A549 (cell line): ENCODE results near the gene LARP7. TPM values are rescaled to one million over a fixed set of nuclear protein-coding genes. Genes with fewer than 3 reads are reported as not detected.
A peak's percentile ranks its signal among the peaks of the same experiment; 100 is the strongest.

Experiments used
- ATAC-seq, 2 experiments: fragments of 200-7000 bp in 1 of 2; fragments of >200 bp in 1 of 2; cut with Nextera tagmentation in 1 of 2; cut with Tn5 transposase in 1 of 2; 3 replicates each; pipeline versions ENCODE4 v1.8.0 to v1.9.1; 2018 to 2020; ENCODE audit warnings: mild to moderate bottlenecking in 1 of 2, moderate library complexity in 1 of 2
- CTCF ChIA-PET: fragments of 300-600 bp; sonication (Branson Sonifier 250); formaldehyde crosslinking; extraction: SDS; loops from one replicate; lab custom pipeline; 2021; ENCODE audit warnings: antibody characterized with exemption, inconsistent platforms; lab: Yijun Ruan, JAX
- POLR2A ChIA-PET: fragments of 350-600 bp; formaldehyde crosslinking; extraction: SDS; loops from one replicate; lab custom pipeline; 2021; ENCODE audit warnings: antibody characterized with exemption, inconsistent platforms; lab: Yijun Ruan, JAX
- DNase-seq, 2 experiments: peaks; one replicate each; pipeline versions ENCODE4 v3.0.0 to v3.0.0-alpha.2; 2011 to 2016; ENCODE audit warnings: low read depth in 1 of 2, low spot score in 1 of 2
- FAIRE-seq: peaks from 2 replicates; lab custom pipeline; 2011; peaks lifted over from hg19 to GRCh38; lab: Jason Lieb, UNC
- H3K27ac ChIP-seq, 2 experiments: fragments of >200 bp; sonication (Bioruptor Twin); formaldehyde crosslinking; 3 replicates each; pipeline ENCODE4 v1.5.1; 2016 to 2017
- H3K4me1 ChIP-seq: fragments of >200 bp; sonication (Bioruptor Twin); formaldehyde crosslinking; 3 replicates; pipeline ENCODE4 v1.6.1; 2016
- H3K4me2 ChIP-seq: fragments of >200 bp; sonication (Bioruptor Twin); formaldehyde crosslinking; 3 replicates; pipeline ENCODE4 v1.6.1; 2016
- H3K4me3 ChIP-seq: fragments of >200 bp; sonication (Bioruptor Twin); formaldehyde crosslinking; 3 replicates; pipeline ENCODE4 v1.5.1; 2016
- H3K9me3 ChIP-seq: fragments of >200 bp; sonication (Bioruptor Twin); formaldehyde crosslinking; 3 replicates; pipeline ENCODE4 v1.6.1; 2016
- CHD4 ChIP-seq: fragments of 200-600 bp; sonication (generic); IDR thresholded peaks from 2 replicates; pipeline ENCODE4 v1.6.1; 2016; ENCODE audit warnings: antibody characterized with exemption, mild to moderate bottlenecking, borderline replicate concordance
- CTCF ChIP-seq: fragments of >200 bp; sonication (Bioruptor Twin); formaldehyde crosslinking; IDR thresholded peaks from 3 replicates; pipeline ENCODE4 v1.5.1; 2016
- FOSB ChIP-seq: fragments of 250-450 bp; sonication (Bioruptor Pico); IDR thresholded peaks from 2 replicates; pipeline ENCODE4 v1.5.0; 2020; ENCODE audit warnings: mild to moderate bottlenecking, moderate library complexity
- GATA3 ChIP-seq: IDR thresholded peaks from 2 replicates; pipeline ENCODE4 v1.6.1; 2012; ENCODE audit warnings: borderline replicate concordance
- HDAC2 ChIP-seq: fragments of 200-600 bp; sonication (generic); IDR thresholded peaks from 2 replicates; pipeline ENCODE4 v1.6.1; 2016
- HEYL ChIP-seq: fragments of 250-450 bp; sonication (Bioruptor Pico); IDR thresholded peaks from 2 replicates; pipeline ENCODE4 v1.8.0; 2021; ENCODE audit warnings: mild to moderate bottlenecking, moderate library complexity
- JUNB ChIP-seq: fragments of >200 bp; sonication (Bioruptor Twin); formaldehyde crosslinking; IDR thresholded peaks from 2 replicates; pipeline ENCODE4 v1.6.1; 2016
- MAX ChIP-seq: IDR thresholded peaks from 2 replicates; pipeline ENCODE4 v1.6.1; 2012
- NR3C1 ChIP-seq: fragments of >200 bp; sonication (Bioruptor Twin); formaldehyde crosslinking; IDR thresholded peaks from 3 replicates; pipeline ENCODE4 v1.6.1; 2017
- PBX3 ChIP-seq: IDR thresholded peaks from 2 replicates; pipeline ENCODE4 v1.6.1; 2012
- PHF8 ChIP-seq: fragments of 200-600 bp; sonication (generic); IDR thresholded peaks from 2 replicates; pipeline ENCODE4 v1.6.1; 2016; ENCODE audit warnings: low read depth, mild to moderate bottlenecking, antibody characterized with exemption, moderate library complexity, borderline replicate concordance
- RAD21 ChIP-seq, 2 experiments: fragments of >200 bp in 1 of 2; sonication (Bioruptor Twin) in 1 of 2; formaldehyde crosslinking in 1 of 2; IDR thresholded peaks in 1 of 2; conservative IDR thresholded peaks in 1 of 2; 2 replicates in 1 of 2; 3 replicates in 1 of 2; pipeline ENCODE4 v1.6.1; 2012 to 2018; ENCODE audit warnings: inconsistent platforms in 1 of 2
- RARB ChIP-seq: fragments of 250-450 bp; sonication (Bioruptor Pico); IDR thresholded peaks from 2 replicates; pipeline ENCODE4 v1.8.0; 2021; ENCODE audit warnings: mild to moderate bottlenecking, moderate library complexity
- REST ChIP-seq: fragments of 200-600 bp; sonication (generic); IDR thresholded peaks from 2 replicates; pipeline ENCODE4 v1.6.1; 2016; ENCODE audit warnings: antibody characterized with exemption, mild to moderate bottlenecking, moderate library complexity
- RFX5 ChIP-seq: fragments of 450-650 bp; IDR thresholded peaks from 2 replicates; pipeline ENCODE4 v1.7.1; 2014; ENCODE audit warnings: antibody characterized with exemption, mild to moderate bottlenecking, moderate library complexity
- SMC3 ChIP-seq: fragments of >200 bp; sonication (Bioruptor Twin); formaldehyde crosslinking; IDR thresholded peaks from 3 replicates; pipeline ENCODE4 v1.6.1; 2018; ENCODE audit warnings: inconsistent platforms
- SREBF2 ChIP-seq: fragments of 450-650 bp; IDR thresholded peaks from 2 replicates; pipeline ENCODE4 v1.6.1; 2014; ENCODE audit warnings: mild to moderate bottlenecking, moderate library complexity
- TP53 ChIP-seq: fragments of 250-450 bp; sonication (Bioruptor Pico); IDR thresholded peaks from 2 replicates; pipeline ENCODE4 v1.5.0; 2021; ENCODE audit warnings: mild to moderate bottlenecking, moderate library complexity
- ZSCAN20 ChIP-seq: fragments of 250-450 bp; sonication (Bioruptor Pico); IDR thresholded peaks from 2 replicates; pipeline ENCODE4 v1.8.0; 2022; ENCODE audit warnings: mild to moderate bottlenecking, moderate library complexity
- WGBS: methylation state at CpG from one replicate; pipeline ENCODE4 v1.1.6; 2017; ENCODE audit errors: missing lambda C conversion rate; 5-methylcytosine and 5-hydroxymethylcytosine counted together
- polyA plus RNA-seq, 4 experiments: library from polyadenylated mRNA; depleted of rRNA in 3 of 4; stranded (reverse); fragments of >200 nt; fragmentation: RNase III in 1 of 4; extraction: RNeasy Plus Mini Kit Qiagen cat#74134 plus additional on column Dnase treatment in 1 of 4; gene quantifications; 2 replicates in 3 of 4; 3 replicates in 1 of 4; pipeline ENCODE4 v1.2.3, GENCODE V29; 2011 to 2017

Gene LARP7
- polyA plus RNA-seq, 2 of the 4 experiments (the other 2 are of a cell fraction) = 51.8 to 56.7 TPM

- ATAC-seq (no peak), FAIRE-seq (no peak), DNase-seq (no peak)
- no peak overlapping the region for H3K27ac ChIP-seq
- CTCF ChIA-PET = interaction anchor here (1.0 kb wide), 1 partner anchor 298 kb away, joined by 3 read pairs; no protein-coding TSS in a partner anchor
- POLR2A ChIA-PET = no interaction called here
- TF ChIP-seq REST = no peak
- no peak for TF ChIP-seq NR3C1
- no peak for TF ChIP-seq JUNB
- no peak for TF ChIP-seq CHD4
- no peak for TF ChIP-seq HEYL (CRISPR knock-in tag)
- no peak for TF ChIP-seq MAX
- no peak overlapping the region for H3K4me3 ChIP-seq
- no peaks in the 10 kb centered on the region for H3K4me1 ChIP-seq
- H3K4me2 ChIP-seq = no peak overlapping the region
- 90% methylated on average over 4 of the region's 4 CpGs for WGBS
- no peaks in the 10 kb centered on the region for H3K9me3 ChIP-seq
Measured at GRCh38 chr4:112626228-112626627, 10.7 kb upstream of the LARP7 start.

- ChIA-PET CTCF (interaction anchor here (0.7 to 2.2 kb wide), 7 partner anchors 47 to 306 kb away, joined by 3 to 13 read pairs (median 3); no protein-coding TSS in a partner anchor), POLR2A (no interaction called here)
- FAIRE-seq (no peak), ATAC-seq (no peak)
- Histone ChIP-seq H3K4me2 (peak overlapping the region; percentile 12), H3K9me3 (no peaks in the 10 kb centered on the region), H3K4me3 (no peak overlapping the region)
- WGBS = 37% methylated on average over 4 of the region's 4 CpGs
- TF ChIP-seq FOSB (CRISPR knock-in tag) (no peak), SREBF2 (no peak), RAD21 (conservative IDR thresholded peaks at IDR 0.05 in 1 of 2, IDR thresholded peaks at IDR 0.05 in 1 of 2) (peak; percentile 64 to 66), CTCF (peak; percentile 68), GATA3 (no peak), SMC3 (peak; percentile 68), PBX3 (no peak)
- TF ChIP-seq, all 56 proteins: peak for 3
- H3K4me1 ChIP-seq = peaks cover 7% of the 10 kb centered on the region; the same call in 1 of the 3 replicates
- DNase-seq = peak; percentile 4 to 11
- no peak overlapping the region for H3K27ac ChIP-seq
Measured at GRCh38 chr4:112633477-112634235, 3.3 kb upstream of the LARP7 start.

- peak overlapping the region; percentile 92 to 95 for H3K27ac ChIP-seq
- TF ChIP-seq HDAC2 = no peak
- no peak for TF ChIP-seq FOSB (CRISPR knock-in tag)
- TF ChIP-seq TP53 = no peak
- TF ChIP-seq ZSCAN20 = no peak
- TF ChIP-seq RFX5 = no peak
- 0 out of 2 replicates have a peak, but pooled peaks have one; percentile 8 for TF ChIP-seq PHF8
- TF ChIP-seq RARB (CRISPR knock-in tag) = no peak
- no peak for TF ChIP-seq SREBF2
- 0 out of 3 replicates have a peak, but pooled peaks have one; percentile 1 for TF ChIP-seq CTCF
- H3K4me3 ChIP-seq = peak overlapping the region; percentile 77
- POLR2A ChIA-PET = interaction anchor here (1.3 kb wide), 1 partner anchor 301 kb away, joined by 3 read pairs; no protein-coding TSS in a partner anchor
- FAIRE-seq = no peak
- WGBS = 2% methylated on average over 8 of the region's 8 CpGs
- no peak for DNase-seq
- H3K4me1 ChIP-seq = peaks cover 7% of the 10 kb centered on the region; the same call in 1 of the 3 replicates
- CTCF ChIA-PET = interaction anchor here (0.7 to 1.4 kb wide), 6 partner anchors 8 to 194 kb away, joined by 3 to 4 read pairs (median 3); no protein-coding TSS in a partner anchor
- H3K4me2 ChIP-seq = peak overlapping the region; percentile 71
- H3K9me3 ChIP-seq = no peaks in the 10 kb centered on the region
- ATAC-seq = peak; percentile 37 to 43; a peak in 4 of 6 replicates
Measured at GRCh38 chr4:112637552-112637866, 566 bp downstream of the LARP7 start.
